KMS-11 (cell line): ENCODE measurements around the gene GPI.
"Not testable (repeated sequence)": the region's sequence is repeated elsewhere in the genome, so short reads cannot be mapped to it uniquely, and the experiment has no call there.

Source experiments
- H2AFZ ChIP-seq: fragments of 200-600 bp; sonication (generic); 2 replicates; pipeline ENCODE4 v1.6.1; 2016; ENCODE audit warnings: antibody characterized with exemption, mixed run types, low read depth
- H3K27ac ChIP-seq: fragments of 200-600 bp; sonication (generic); 2 replicates; pipeline ENCODE4 v1.6.1; 2016; ENCODE audit warnings: mild to moderate bottlenecking, mixed run types
- H3K27me3 ChIP-seq: fragments of 200-600 bp; sonication (generic); 2 replicates; pipeline ENCODE4 v1.6.1; 2017; ENCODE audit warnings: mild to moderate bottlenecking, low read depth, mixed run types, moderate library complexity; ENCODE audit not compliant: insufficient read depth
- H3K36me3 ChIP-seq: fragments of 200-600 bp; sonication (generic); 2 replicates; pipeline ENCODE4 v1.6.1; 2017; ENCODE audit warnings: mild to moderate bottlenecking, mixed run types; ENCODE audit not compliant: insufficient read depth
- H3K4me1 ChIP-seq: fragments of 200-600 bp; sonication (generic); 2 replicates; pipeline ENCODE4 v1.6.1; 2016; ENCODE audit warnings: mild to moderate bottlenecking, low read depth, mixed run types; ENCODE audit not compliant: poor library complexity, severe bottlenecking
- H3K4me2 ChIP-seq: fragments of 200-600 bp; sonication (generic); 2 replicates; pipeline ENCODE4 v1.7.0; 2016; ENCODE audit warnings: mild to moderate bottlenecking, mixed run types
- H3K4me3 ChIP-seq: fragments of 200-600 bp; sonication (generic); IDR thresholded peaks from 2 replicates; pipeline ENCODE4 v1.6.1; 2017; ENCODE audit warnings: low read depth, low read length, mixed read lengths; ENCODE audit not compliant: insufficient read depth
- H3K79me2 ChIP-seq: fragments of 200-600 bp; sonication (generic); 2 replicates; pipeline ENCODE4 v1.6.1; 2016; ENCODE audit warnings: low read depth, mixed run types; ENCODE audit not compliant: insufficient read depth
- H3K9ac ChIP-seq: fragments of 200-600 bp; sonication (generic); 2 replicates; pipeline ENCODE4 v1.6.1; 2016; ENCODE audit warnings: mild to moderate bottlenecking, mixed run types
- H4K20me1 ChIP-seq: fragments of 200-600 bp; sonication (generic); 2 replicates; pipeline ENCODE4 v1.6.1; 2016; ENCODE audit warnings: mild to moderate bottlenecking, mixed run types; ENCODE audit not compliant: insufficient read depth
- CTCF ChIP-seq: fragments of 200-600 bp; sonication (generic); conservative IDR thresholded peaks from 2 replicates; pipeline ENCODE4 v1.6.1; 2017; ENCODE audit warnings: low read depth, mild to moderate bottlenecking, antibody characterized with exemption, low read length, moderate library complexity, mixed read lengths

GPI gene

DNA sequence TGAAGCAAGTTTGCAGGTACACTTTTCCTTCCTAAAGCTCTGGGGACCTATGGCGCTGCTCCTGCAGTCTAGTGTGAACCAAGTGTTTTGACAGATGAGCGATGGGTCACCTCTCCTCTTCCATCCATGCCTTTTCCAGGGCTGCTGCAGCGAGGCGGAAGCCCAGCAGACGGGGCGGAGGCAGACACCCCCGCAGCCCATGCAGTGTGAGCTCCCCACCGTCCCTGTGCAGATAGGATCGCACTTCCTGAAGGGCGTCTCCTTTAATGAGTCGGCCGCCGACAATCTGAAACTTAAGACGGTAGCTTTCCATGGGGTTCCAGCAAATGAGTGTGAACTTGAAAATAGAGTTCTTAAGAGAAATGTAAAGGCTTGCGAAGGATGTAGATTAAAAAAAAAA is 37.1 kb upstream of the GPI start:
- Histone ChIP-seq H3K79me2 (no peaks in the 10 kb centered on the region), H3K4me1 (no peaks in the 10 kb centered on the region), H3K4me2 (no peak overlapping the region), H3K36me3 (no peaks in the 10 kb centered on the region), H3K9ac (no peak overlapping the region), H3K27ac (no peak overlapping the region), H3K27me3 (no peaks in the 10 kb centered on the region), H3K4me3 (no peak overlapping the region), H4K20me1 (no peaks in the 10 kb centered on the region), H2AFZ (no peak overlapping the region)
- no peak for TF ChIP-seq CTCF

DNA sequence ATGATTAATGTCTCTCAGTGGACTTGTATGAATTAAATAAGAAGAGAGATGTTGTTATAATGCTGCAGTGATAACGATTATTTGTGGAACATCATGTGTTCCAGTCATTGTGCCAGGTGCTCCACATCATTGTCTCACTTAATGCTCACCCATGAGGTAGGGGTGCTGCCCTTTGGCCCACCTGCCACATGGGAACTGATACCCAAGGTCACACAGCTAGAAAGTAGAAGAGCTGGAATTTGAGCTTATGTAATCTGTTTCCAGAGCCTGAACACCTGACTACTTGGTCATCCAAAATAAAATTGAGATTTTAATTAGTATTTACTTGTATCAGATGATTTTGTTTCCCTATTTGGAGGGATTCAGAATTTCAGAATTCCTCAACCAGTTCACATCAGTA is 36.0 kb upstream of the GPI start:
- H3K4me1 ChIP-seq: no peaks in the 10 kb centered on the region
- H2AFZ ChIP-seq: no peak overlapping the region
- no peaks in the 10 kb centered on the region for H4K20me1 ChIP-seq
- no peak for TF ChIP-seq CTCF
- H3K27me3 ChIP-seq: no peaks in the 10 kb centered on the region
- H3K9ac ChIP-seq: no peak overlapping the region
- no peak overlapping the region for H3K27ac ChIP-seq
- H3K79me2 ChIP-seq: no peaks in the 10 kb centered on the region
- no peak overlapping the region for H3K4me2 ChIP-seq
- H3K36me3 ChIP-seq: no peaks in the 10 kb centered on the region
- no peak overlapping the region for H3K4me3 ChIP-seq

- H3K4me2 ChIP-seq: no peak overlapping the region
- H3K4me1 ChIP-seq: no peaks in the 10 kb centered on the region
- H3K79me2 ChIP-seq: no peaks in the 10 kb centered on the region
- H3K9ac ChIP-seq: no peak overlapping the region
- no peaks in the 10 kb centered on the region for H3K36me3 ChIP-seq
- TF ChIP-seq CTCF: no peak
- no peak overlapping the region for H3K4me3 ChIP-seq
- H4K20me1 ChIP-seq: no peaks in the 10 kb centered on the region
- H3K27ac ChIP-seq: no peak overlapping the region
- H3K27me3 ChIP-seq: no peaks in the 10 kb centered on the region
- H2AFZ ChIP-seq: no peak overlapping the region
Observed at GRCh38 chr19:34330116-34330515, 34.9 kb upstream of the GPI start.

- not testable (repeated sequence) for H3K4me2 ChIP-seq, H2AFZ ChIP-seq, H3K27ac ChIP-seq, H3K27me3 ChIP-seq, H3K36me3 ChIP-seq, H3K4me3 ChIP-seq, H4K20me1 ChIP-seq, H3K9ac ChIP-seq, H3K4me1 ChIP-seq, H3K79me2 ChIP-seq
Observed at GRCh38 chr19:34330596-34330995, 34.4 kb upstream of the GPI start.

GRCh38 chr19:34331596-34331995 is 33.4 kb upstream of the GPI start:
- H3K36me3 ChIP-seq: not testable (repeated sequence)

More at GRCh38 chr19:34331596-34331995, 33.4 kb upstream of the GPI start:
- not testable (repeated sequence) for H3K4me1 ChIP-seq, H4K20me1 ChIP-seq, H3K79me2 ChIP-seq, H3K4me3 ChIP-seq, H3K27me3 ChIP-seq, H2AFZ ChIP-seq, H3K4me2 ChIP-seq, H3K27ac ChIP-seq, H3K9ac ChIP-seq
